Calu3 (cell line): ENCODE data around the gene BACH1. TPM values are rescaled to one million over a fixed set of nuclear protein-coding genes. Genes with fewer than 3 reads are reported as not detected.

Experiments used
- BruUV-seq: library from RNA; stranded (reverse); fragments of 400-500 nt; replicated peaks from 2 replicates; lab custom pipeline; 2021; lab: Mats Ljungman, UMichigan
- CTCF ChIA-PET: fragments of 300-600 bp; sonication (Branson Sonifier 250); formaldehyde crosslinking; loops from one replicate; lab custom pipeline; 2022; ENCODE audit warnings: antibody characterized with exemption; lab: Charles Lee
- DNase-seq: peaks from one replicate; pipeline ENCODE4 v3.0.0; 2022
- H3K27ac Mint-ChIP-seq: one replicate; pipeline ENCODE4 v1.8.0; 2022; ENCODE audit warnings: mixed read lengths; ENCODE audit not compliant: unreplicated experiment
- H3K27me3 Mint-ChIP-seq: one replicate; pipeline ENCODE4 v1.8.0; 2022; ENCODE audit warnings: mixed read lengths; ENCODE audit not compliant: unreplicated experiment
- H3K36me3 Mint-ChIP-seq: one replicate; pipeline ENCODE4 v1.8.0; 2022; ENCODE audit warnings: mild to moderate bottlenecking, moderate library complexity, mixed read lengths; ENCODE audit not compliant: insufficient read depth, unreplicated experiment
- H3K4me1 Mint-ChIP-seq: one replicate; pipeline ENCODE4 v1.8.0; 2022; ENCODE audit warnings: mild to moderate bottlenecking, low read depth, mixed read lengths; ENCODE audit not compliant: unreplicated experiment
- H3K4me3 Mint-ChIP-seq: one replicate; pipeline ENCODE4 v1.8.0; 2022; ENCODE audit warnings: mild to moderate bottlenecking, low read depth, moderate library complexity, mixed read lengths; ENCODE audit not compliant: unreplicated experiment
- H3K9me3 Mint-ChIP-seq: one replicate; pipeline ENCODE4 v1.8.0; 2022; ENCODE audit warnings: low read depth, mixed read lengths; ENCODE audit not compliant: unreplicated experiment
- CTCF ChIP-seq: fragments of 200-600 bp; IDR thresholded peaks from one replicate; pipeline ENCODE4 v1.8.0; 2022; ENCODE audit warnings: antibody characterized with exemption; ENCODE audit not compliant: unreplicated experiment
- intact Hi-C: fragments of 100-400 bp; cut with micrococcal nuclease; formaldehyde crosslinking; loops from one replicate; pipeline ENCODE4 v1.10.0; 2022; ENCODE audit not compliant: unreplicated experiment
- total RNA-seq: library from RNA; stranded (reverse); gene quantifications from 2 replicates; pipeline ENCODE4 v1.2.3, GENCODE V29; 2022

The BACH1 gene
- total RNA-seq, 1 experiment from 2014 or later = 80.2 TPM

- Mint-ChIP-seq H3K36me3 (no peaks in the 10 kb centered on the region), H3K27me3 (no peaks in the 10 kb centered on the region), H3K4me1 (no peaks in the 10 kb centered on the region), H3K9me3 (no peaks in the 10 kb centered on the region), H3K27ac (no peak overlapping the region), H3K4me3 (no peak overlapping the region)
- no peak for TF ChIP-seq CTCF
- DNase-seq = no peak
- intact Hi-C loops = loop anchor here (10.0 kb wide), 1 partner anchor 479 kb away; no protein-coding TSS in a partner anchor
- CTCF ChIA-PET = no interaction called here
- BruUV-seq = no TSS peak
These were observed 67.0 kb downstream of the BACH1 start for GRCh38 chr21:29365661-29366265.

GRCh38 chr21:29366532-29366931 is 67.8 kb downstream of the BACH1 start:
- no peak overlapping the region for H3K4me3 Mint-ChIP-seq
- no TSS peak for BruUV-seq
- no peaks in the 10 kb centered on the region for H3K9me3 Mint-ChIP-seq
- TF ChIP-seq CTCF = no peak
- no peak for DNase-seq
- no peaks in the 10 kb centered on the region for H3K27me3 Mint-ChIP-seq
- H3K27ac Mint-ChIP-seq = no peak overlapping the region
- H3K36me3 Mint-ChIP-seq = no peaks in the 10 kb centered on the region
- intact Hi-C loops = loop anchor here (10.0 kb wide), 1 partner anchor 478 kb away; no protein-coding TSS in a partner anchor
- no peaks in the 10 kb centered on the region for H3K4me1 Mint-ChIP-seq
- CTCF ChIA-PET = no interaction called here

GRCh38 chr21:29367335-29367734 is 68.6 kb downstream of the BACH1 start:
- H3K27ac Mint-ChIP-seq = no peak overlapping the region
- no peak for TF ChIP-seq CTCF
- H3K4me1 Mint-ChIP-seq = no peaks in the 10 kb centered on the region
- no peaks in the 10 kb centered on the region for H3K9me3 Mint-ChIP-seq
- CTCF ChIA-PET = no interaction called here
- BruUV-seq = no TSS peak
- no peak overlapping the region for H3K4me3 Mint-ChIP-seq
- H3K27me3 Mint-ChIP-seq = no peaks in the 10 kb centered on the region
- intact Hi-C loops = loop anchor here (10.0 kb wide), 1 partner anchor 477 kb away; no protein-coding TSS in a partner anchor
- H3K36me3 Mint-ChIP-seq = no peaks in the 10 kb centered on the region
- DNase-seq = no peak

GRCh38 chr21:29368906-29369305 is 70.2 kb downstream of the BACH1 start:
- CTCF ChIA-PET = no interaction called here
- Mint-ChIP-seq H3K27me3 (no peaks in the 10 kb centered on the region), H3K9me3 (no peaks in the 10 kb centered on the region), H3K4me1 (no peaks in the 10 kb centered on the region), H3K27ac (no peak overlapping the region), H3K4me3 (no peak overlapping the region), H3K36me3 (no peaks in the 10 kb centered on the region)
- no peak for DNase-seq
- no TSS peak for BruUV-seq
- no peak for TF ChIP-seq CTCF
- intact Hi-C loops = loop anchor here (10.0 kb wide), 1 partner anchor 476 kb away; no protein-coding TSS in a partner anchor
